HepG2 (cell line): Measurements from ENCODE around the gene TMCO6. TPM values are rescaled to one million over a fixed set of nuclear protein-coding genes. Genes with fewer than 3 reads are reported as not detected.

ENCODE experiments used
- AGO1 ChIP-seq: fragments of 200-400 bp; formaldehyde crosslinking; IDR thresholded peaks from 2 replicates; pipeline ENCODE4 v1.6.1; 2017; ENCODE audit warnings: mild to moderate bottlenecking, low read depth, low read length, moderate library complexity; ENCODE audit not compliant: poor library complexity, severe bottlenecking
- ATF2 ChIP-seq: sonication (generic); formaldehyde crosslinking; IDR thresholded peaks from 2 replicates; pipeline ENCODE4 v1.4.0; 2020; ENCODE audit warnings: missing genetic modification reagents
- BCL6 ChIP-seq: IDR thresholded peaks from 2 replicates; pipeline ENCODE4 v1.6.1; 2016; ENCODE audit warnings: missing genetic modification reagents, missing compliant biosample characterization
- CBX5 ChIP-seq: sonication (generic); formaldehyde crosslinking; IDR thresholded peaks from 2 replicates; pipeline ENCODE4 v1.4.0; 2020; ENCODE audit warnings: missing genetic modification reagents, borderline replicate concordance
- CHD4 ChIP-seq: fragments of 200-600 bp; sonication (generic); IDR thresholded peaks from 2 replicates; pipeline ENCODE4 v1.7.0; 2017; ENCODE audit warnings: mild to moderate bottlenecking, low read length, borderline replicate concordance
- DR1 ChIP-seq: sonication (generic); formaldehyde crosslinking; IDR thresholded peaks from 2 replicates; pipeline ENCODE4 v1.8.0; 2021; ENCODE audit warnings: mild to moderate bottlenecking, missing genetic modification reagents, inconsistent platforms
- E2F1 ChIP-seq: sonication (generic); formaldehyde crosslinking; IDR thresholded peaks from 2 replicates; pipeline ENCODE4 v1.5.0; 2020; ENCODE audit warnings: missing genetic modification reagents
- HCFC1 ChIP-seq: fragments of 150-350 bp; IDR thresholded peaks from 2 replicates; pipeline ENCODE4 v1.6.1; 2014; ENCODE audit warnings: low read depth, low read length
- HDAC1 ChIP-seq: sonication (generic); formaldehyde crosslinking; IDR thresholded peaks from 2 replicates; pipeline ENCODE4 v1.5.1; 2020; ENCODE audit warnings: mild to moderate bottlenecking, missing genetic modification reagents
- JARID2 ChIP-seq: sonication (generic); formaldehyde crosslinking; IDR thresholded peaks from 2 replicates; pipeline ENCODE4 v1.8.1; 2023; ENCODE audit warnings: missing genetic modification reagents, inconsistent platforms; ENCODE audit not compliant: insufficient replicate concordance
- JUND ChIP-seq: sonication (generic); formaldehyde crosslinking; IDR thresholded peaks from 2 replicates; pipeline ENCODE4 v1.8.0; 2022; ENCODE audit warnings: mild to moderate bottlenecking, missing genetic modification reagents
- MTERF4 ChIP-seq: sonication (generic); formaldehyde crosslinking; IDR thresholded peaks from 2 replicates; pipeline ENCODE4 v1.8.0; 2023; ENCODE audit warnings: mild to moderate bottlenecking, missing genetic modification reagents
- PBX3 ChIP-seq: sonication (generic); formaldehyde crosslinking; IDR thresholded peaks from 2 replicates; pipeline ENCODE4 v1.8.1; 2023; ENCODE audit warnings: missing genetic modification reagents, inconsistent platforms, borderline replicate concordance
- RELA ChIP-seq: sonication (generic); formaldehyde crosslinking; IDR thresholded peaks from 2 replicates; pipeline ENCODE4 v1.4.0; 2020; ENCODE audit warnings: missing genetic modification reagents
- RFXAP ChIP-seq: sonication (generic); formaldehyde crosslinking; IDR thresholded peaks from 2 replicates; pipeline ENCODE4 v1.4.0; 2020; ENCODE audit warnings: missing genetic modification reagents, borderline replicate concordance
- SMAD3 ChIP-seq: sonication (generic); formaldehyde crosslinking; IDR thresholded peaks from 2 replicates; pipeline ENCODE4 v1.4.0; 2020; ENCODE audit warnings: missing genetic modification reagents
- SRSF9 ChIP-seq: fragments of 200-400 bp; formaldehyde crosslinking; IDR thresholded peaks from 2 replicates; pipeline ENCODE4 v1.6.1; 2018; ENCODE audit warnings: borderline replicate concordance, mild to moderate bottlenecking, low read depth, low read length; ENCODE audit not compliant: insufficient read depth, poor library complexity, severe bottlenecking
- ZBTB38 ChIP-seq: sonication (generic); formaldehyde crosslinking; IDR thresholded peaks from 2 replicates; pipeline ENCODE4 v1.5.1; 2020; ENCODE audit warnings: mild to moderate bottlenecking, missing genetic modification reagents
- ZBTB39 ChIP-seq: sonication (generic); formaldehyde crosslinking; IDR thresholded peaks from 2 replicates; pipeline ENCODE4 v1.5.0; 2020; ENCODE audit warnings: missing genetic modification reagents
- ZNF205 ChIP-seq: IDR thresholded peaks from 2 replicates; pipeline ENCODE4 v1.6.1; 2018; ENCODE audit warnings: missing biosample characterization, missing genetic modification reagents
- ZNF772 ChIP-seq: sonication (generic); formaldehyde crosslinking; IDR thresholded peaks from 2 replicates; pipeline ENCODE4 v1.5.0; 2020; ENCODE audit warnings: mild to moderate bottlenecking, missing genetic modification reagents
- ZNF850 ChIP-seq: sonication (generic); formaldehyde crosslinking; conservative IDR thresholded peaks from 2 replicates; pipeline ENCODE4 v1.9.0; 2021; ENCODE audit warnings: mild to moderate bottlenecking, missing genetic modification reagents
- polyA plus RNA-seq, 8 experiments: library from polyadenylated mRNA; depleted of rRNA in 3 of 8; stranded (reverse) in 7 of 8; unstranded in 1 of 8; fragments of >200 nt; fragmentation: Illumina TruSeq in 4 of 8; extraction: Trizol in 4 of 8; gene quantifications; 2 replicates each; pipeline versions ENCODE4 v1.2.1 to v1.2.3, GENCODE V29; 2011 to 2016; ENCODE audit warnings: low read depth in 4 of 8, missing spikeins in 1 of 8, mixed read lengths in 1 of 8; ENCODE audit not compliant: insufficient read depth in 1 of 8
- total RNA-seq, 5 experiments: library from RNA; depleted of rRNA; stranded (reverse); fragments of >200 nt; fragmentation: Illumina TruSeq; extraction: Trizol; gene quantifications; 2 replicates each; pipeline ENCODE4 v1.2.3, GENCODE V29; 2016; ENCODE audit warnings: low read depth in 1 of 5

Gene TMCO6
- total and polyA plus RNA-seq, 2 of the 13 experiments (the other 11 are each of a cell fraction or from before 2014, with no cell fraction given): 16.6 to 28.2 TPM

GRCh38 chr5:140639148-140639981, at the start of gene TMCO6 (continued):
- TF ChIP-seq HDAC1 (CRISPR knock-in tag): peak; percentile 81
- TF ChIP-seq CHD4: no peak
- peak; percentile 49; the same call in 1 of the 2 replicates for TF ChIP-seq ZBTB38 (CRISPR knock-in tag)
- no peak for TF ChIP-seq SRSF9
- no peak; the same call in 1 of the 2 replicates for TF ChIP-seq MTERF4
- no peak for TF ChIP-seq JUND
- no peak for TF ChIP-seq JARID2 (CRISPR knock-in tag)
- TF ChIP-seq CBX5: peak; percentile 38; the same call in 1 of the 2 replicates
- TF ChIP-seq AGO1: peak; percentile 62
- TF ChIP-seq RELA: no peak
- TF ChIP-seq PBX3: no peak
- 0 out of 2 replicates have a peak, but pooled peaks have one; percentile 43 for TF ChIP-seq RFXAP (CRISPR knock-in tag)
- TF ChIP-seq ZNF205 (CRISPR knock-in tag): peak; percentile 80
- peak; percentile 96 for TF ChIP-seq BCL6 (CRISPR knock-in tag)
- no peak; the same call in 1 of the 2 replicates for TF ChIP-seq DR1 (CRISPR knock-in tag)
- peak; percentile 89; the same call in 1 of the 2 replicates for TF ChIP-seq SMAD3
- no peak for TF ChIP-seq E2F1 (CRISPR knock-in tag)
- TF ChIP-seq ZNF772: no peak; the same call in none of the 2 replicates
- TF ChIP-seq ATF2 (CRISPR knock-in tag): peak; percentile 84
- peak; percentile 76; the same call in 1 of the 2 replicates for TF ChIP-seq ZBTB39 (CRISPR knock-in tag)
- TF ChIP-seq HCFC1: no peak
- no peak for TF ChIP-seq ZNF850
